GM12878 (cell line): Measurements from ENCODE around the gene MYMX. TPM values are rescaled to one million over a fixed set of nuclear protein-coding genes. Genes with fewer than 3 reads are reported as not detected.

Experiments used
- SREBF2 ChIP-seq: IDR thresholded peaks from 2 replicates; pipeline ENCODE4 v1.6.1; 2012; ENCODE audit warnings: mild to moderate bottlenecking, low read length
- ZNF217 ChIP-seq: fragments of 450-650 bp; IDR thresholded peaks from 2 replicates; pipeline ENCODE4 v1.6.1; 2017; ENCODE audit warnings: antibody characterized with exemption, mild to moderate bottlenecking
- polyA plus RNA-seq, 11 experiments: library from polyadenylated mRNA; depleted of rRNA in 4 of 11; unstranded in 6 of 11; stranded (reverse) in 5 of 11; fragments of >200 nt; fragmentation: Nextera tagmentation in 4 of 11; fragmentation: Illumina TruSeq in 1 of 11; extraction: Ambion mirVana in 4 of 11; extraction: Trizol in 1 of 11; gene quantifications; 1 replicate in 1 of 11; 2 replicates in 10 of 11; pipeline versions ENCODE4 v1.2.1 to v1.2.3, GENCODE V29; 2011 to 2016; ENCODE audit warnings: inconsistent platforms in 2 of 11, missing spikeins in 2 of 11, low read depth in 1 of 11
- total RNA-seq, 4 experiments: library from RNA; depleted of rRNA in 3 of 4; stranded (reverse); fragments of >200 nt in 3 of 4; fragmentation: Illumina TruSeq in 1 of 4; extraction: Trizol in 1 of 4; gene quantifications; 2 replicates each; pipeline versions ENCODE4 v1.2.1 to v1.2.3, GENCODE V29; 2013 to 2021
- TF ChIP-seq, protein P1 (sequence below): fragments of 450-650 bp; formaldehyde crosslinking; IDR thresholded peaks from 2 replicates; pipeline ENCODE4 v1.5.0; 2022; ENCODE audit warnings: mild to moderate bottlenecking, missing genetic modification characterization
- TF ChIP-seq, protein P2 (sequence below): fragments of 450-650 bp; IDR thresholded peaks from 2 replicates; pipeline ENCODE4 v1.6.1; 2018; ENCODE audit warnings: mild to moderate bottlenecking, low read depth, moderate library complexity; ENCODE audit not compliant: partially characterized antibody

The MYMX gene
- total and polyA plus RNA-seq, 10 of the 15 experiments (the other 5 are each of a cell fraction or from before 2014, with no cell fraction given) = not detected

DNA sequence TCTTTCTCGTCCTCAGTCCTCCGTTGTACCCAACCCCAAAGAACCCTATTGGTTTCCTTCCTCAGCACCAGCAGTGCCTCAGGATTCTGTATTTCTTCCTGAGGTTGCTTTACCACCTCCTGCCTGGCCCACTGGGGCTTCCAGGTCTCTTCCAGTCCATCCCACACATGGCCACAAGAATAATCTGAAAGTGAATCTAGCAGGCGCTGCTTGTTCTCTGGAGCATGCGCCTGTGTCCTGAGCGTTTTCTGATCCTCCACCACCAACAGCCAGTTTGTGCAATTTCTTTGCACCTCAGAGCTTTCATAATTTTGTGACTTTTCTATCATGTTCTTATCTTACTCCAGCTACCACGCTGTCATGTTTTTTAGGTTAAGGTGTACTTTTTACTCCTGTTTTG is 18.5 kb downstream of the MYMX start (continued):
- TF ChIP-seq, protein P1, sequence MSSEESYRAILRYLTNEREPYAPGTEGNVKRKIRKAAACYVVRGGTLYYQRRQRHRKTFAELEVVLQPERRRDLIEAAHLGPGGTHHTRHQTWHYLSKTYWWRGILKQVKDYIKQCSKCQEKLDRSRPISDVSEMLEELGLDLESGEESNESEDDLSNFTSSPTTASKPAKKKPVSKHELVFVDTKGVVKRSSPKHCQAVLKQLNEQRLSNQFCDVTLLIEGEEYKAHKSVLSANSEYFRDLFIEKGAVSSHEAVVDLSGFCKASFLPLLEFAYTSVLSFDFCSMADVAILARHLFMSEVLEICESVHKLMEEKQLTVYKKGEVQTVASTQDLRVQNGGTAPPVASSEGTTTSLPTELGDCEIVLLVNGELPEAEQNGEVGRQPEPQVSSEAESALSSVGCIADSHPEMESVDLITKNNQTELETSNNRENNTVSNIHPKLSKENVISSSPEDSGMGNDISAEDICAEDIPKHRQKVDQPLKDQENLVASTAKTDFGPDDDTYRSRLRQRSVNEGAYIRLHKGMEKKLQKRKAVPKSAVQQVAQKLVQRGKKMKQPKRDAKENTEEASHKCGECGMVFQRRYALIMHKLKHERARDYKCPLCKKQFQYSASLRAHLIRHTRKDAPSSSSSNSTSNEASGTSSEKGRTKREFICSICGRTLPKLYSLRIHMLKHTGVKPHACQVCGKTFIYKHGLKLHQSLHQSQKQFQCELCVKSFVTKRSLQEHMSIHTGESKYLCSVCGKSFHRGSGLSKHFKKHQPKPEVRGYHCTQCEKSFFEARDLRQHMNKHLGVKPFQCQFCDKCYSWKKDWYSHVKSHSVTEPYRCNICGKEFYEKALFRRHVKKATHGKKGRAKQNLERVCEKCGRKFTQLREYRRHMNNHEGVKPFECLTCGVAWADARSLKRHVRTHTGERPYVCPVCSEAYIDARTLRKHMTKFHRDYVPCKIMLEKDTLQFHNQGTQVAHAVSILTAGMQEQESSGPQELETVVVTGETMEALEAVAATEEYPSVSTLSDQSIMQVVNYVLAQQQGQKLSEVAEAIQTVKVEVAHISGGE (CRISPR knock-in tag) = no peak
- TF ChIP-seq SREBF2 (no peak), ZNF217 (no peak)
- TF ChIP-seq, protein P2, sequence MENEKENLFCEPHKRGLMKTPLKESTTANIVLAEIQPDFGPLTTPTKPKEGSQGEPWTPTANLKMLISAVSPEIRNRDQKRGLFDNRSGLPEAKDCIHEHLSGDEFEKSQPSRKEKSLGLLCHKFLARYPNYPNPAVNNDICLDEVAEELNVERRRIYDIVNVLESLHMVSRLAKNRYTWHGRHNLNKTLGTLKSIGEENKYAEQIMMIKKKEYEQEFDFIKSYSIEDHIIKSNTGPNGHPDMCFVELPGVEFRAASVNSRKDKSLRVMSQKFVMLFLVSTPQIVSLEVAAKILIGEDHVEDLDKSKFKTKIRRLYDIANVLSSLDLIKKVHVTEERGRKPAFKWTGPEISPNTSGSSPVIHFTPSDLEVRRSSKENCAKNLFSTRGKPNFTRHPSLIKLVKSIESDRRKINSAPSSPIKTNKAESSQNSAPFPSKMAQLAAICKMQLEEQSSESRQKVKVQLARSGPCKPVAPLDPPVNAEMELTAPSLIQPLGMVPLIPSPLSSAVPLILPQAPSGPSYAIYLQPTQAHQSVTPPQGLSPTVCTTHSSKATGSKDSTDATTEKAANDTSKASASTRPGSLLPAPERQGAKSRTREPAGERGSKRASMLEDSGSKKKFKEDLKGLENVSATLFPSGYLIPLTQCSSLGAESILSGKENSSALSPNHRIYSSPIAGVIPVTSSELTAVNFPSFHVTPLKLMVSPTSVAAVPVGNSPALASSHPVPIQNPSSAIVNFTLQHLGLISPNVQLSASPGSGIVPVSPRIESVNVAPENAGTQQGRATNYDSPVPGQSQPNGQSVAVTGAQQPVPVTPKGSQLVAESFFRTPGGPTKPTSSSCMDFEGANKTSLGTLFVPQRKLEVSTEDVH = no peak
